GM13976 (cell line): Measurements from ENCODE around the gene NHERF2.

ENCODE experiments used
- DNase-seq: peaks from one replicate; pipeline ENCODE4 v3.0.0; 2012; ENCODE audit warnings: low spot score
- CTCF ChIP-seq: IDR thresholded peaks from 2 replicates; pipeline ENCODE4 v1.5.1; 2012; ENCODE audit warnings: borderline replicate concordance, mild to moderate bottlenecking; ENCODE audit not compliant: insufficient read depth; ENCODE audit errors: extremely low read depth, missing control alignments, control extremely low read depth
- in situ Hi-C: fragments of 300-500 bp; cut with MboI; formaldehyde crosslinking; loops from one replicate; pipeline ENCODE4 v1.12.0; 2022; ENCODE audit warnings: low sequenced_read_pairs, mixed read lengths, inconsistent platforms; ENCODE audit not compliant: unreplicated experiment

Gene NHERF2

DNA sequence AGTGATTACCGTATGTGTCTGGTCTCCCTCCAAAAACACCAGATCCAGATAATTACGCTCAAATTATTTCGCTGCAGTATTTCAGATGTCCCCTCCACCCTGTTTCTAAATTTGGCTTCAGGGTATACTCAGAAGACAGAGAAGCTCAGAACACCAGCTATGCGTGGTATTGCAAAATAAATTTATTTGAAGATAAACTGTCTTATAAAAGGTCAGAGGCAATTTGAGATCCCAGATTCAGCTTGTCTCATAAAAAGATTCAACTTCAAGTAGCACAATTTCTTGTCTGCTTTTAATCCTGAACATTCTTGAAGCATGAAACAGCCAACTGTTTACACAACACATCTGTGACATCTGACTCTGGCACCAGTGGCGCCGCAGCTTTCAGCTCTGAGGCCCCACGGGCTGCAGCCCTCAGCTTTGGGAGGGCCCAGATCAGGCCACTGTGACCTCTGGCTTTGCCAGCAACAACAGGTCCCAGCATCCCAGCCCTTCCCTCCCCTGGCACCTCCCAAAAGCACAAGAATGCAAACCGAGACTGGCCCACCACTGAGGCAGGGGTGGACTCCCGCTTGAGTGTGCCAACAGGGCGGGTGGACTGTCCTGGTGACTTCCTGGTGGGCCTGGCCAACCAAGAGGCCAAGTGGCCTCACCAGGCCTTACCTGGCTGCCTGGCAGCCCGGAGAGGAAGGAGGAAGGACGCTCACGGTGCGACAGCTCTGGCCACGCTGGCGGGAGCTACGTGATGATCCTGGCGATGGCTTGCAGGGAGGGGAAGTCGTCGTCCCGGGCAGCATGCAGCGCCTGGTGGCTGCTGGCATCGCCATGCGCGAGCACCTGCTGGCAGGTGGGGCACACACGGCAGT lies 29.0 kb upstream of the NHERF2 start:
- no peak for TF ChIP-seq CTCF
- DNase-seq, result no peak
- in situ Hi-C loops, result no loop called here

DNA sequence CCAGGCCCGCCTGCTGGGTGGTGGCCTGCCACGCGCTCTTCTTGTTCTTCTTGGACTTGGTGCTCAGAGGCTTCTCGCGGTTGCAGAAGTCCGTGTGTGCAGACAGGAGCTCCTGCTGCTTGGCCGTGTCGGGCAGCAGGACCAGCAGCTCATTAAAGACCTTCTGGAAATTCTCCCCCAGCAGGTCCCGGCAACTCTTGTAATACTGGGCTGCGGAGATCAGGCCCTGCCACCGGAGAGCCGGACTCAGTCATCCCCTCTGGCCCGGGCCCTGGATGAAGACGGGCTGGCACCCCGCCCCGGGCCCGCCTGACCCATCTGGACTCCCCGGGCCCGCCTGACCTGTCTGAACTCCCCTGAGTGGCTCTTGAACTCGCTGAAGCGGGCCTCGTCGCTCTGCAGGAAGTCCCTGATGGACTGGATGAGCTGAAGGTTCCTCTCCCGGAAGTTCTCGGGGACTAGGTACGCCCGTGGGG lies 28.3 kb upstream of the NHERF2 start:
- no peak for DNase-seq
- no peak for TF ChIP-seq CTCF
- in situ Hi-C loops, result no loop called here

- in situ Hi-C loops, result no loop called here
- no peak for TF ChIP-seq CTCF
- no peak for DNase-seq
These were observed 27.6 kb upstream of the NHERF2 start for GRCh38 chr16:1998852-1999801.

- no peak for DNase-seq
- in situ Hi-C loops, result loop anchor here (25.0 kb wide), 1 partner anchor 487 kb away; the partner anchor contains the start of gene TBC1D24
- no peak for TF ChIP-seq CTCF
These were observed 26.7 kb upstream of the NHERF2 start for GRCh38 chr16:1999866-2000514.

DNA sequence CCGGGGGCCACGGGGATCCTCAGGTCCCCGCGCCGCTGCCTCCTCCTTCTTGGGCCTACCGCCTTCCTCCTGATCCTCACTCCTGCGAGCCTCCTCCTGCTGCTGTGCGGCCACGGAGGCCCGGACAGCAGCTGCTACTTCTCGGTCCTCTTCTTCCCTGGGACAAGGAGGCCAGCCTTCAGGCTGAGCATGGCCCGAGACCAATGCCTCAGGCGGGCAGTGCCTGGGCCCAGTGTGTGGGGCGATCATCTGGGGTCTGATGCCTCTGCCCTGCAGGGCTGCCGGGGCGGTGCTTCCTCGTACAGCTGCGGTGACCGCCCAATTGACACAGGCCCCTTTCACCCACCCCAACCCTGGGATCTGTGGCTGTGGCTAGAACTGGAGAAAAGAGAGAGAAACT lies 25.7 kb upstream of the NHERF2 start:
- no peak for TF ChIP-seq CTCF

DNA sequence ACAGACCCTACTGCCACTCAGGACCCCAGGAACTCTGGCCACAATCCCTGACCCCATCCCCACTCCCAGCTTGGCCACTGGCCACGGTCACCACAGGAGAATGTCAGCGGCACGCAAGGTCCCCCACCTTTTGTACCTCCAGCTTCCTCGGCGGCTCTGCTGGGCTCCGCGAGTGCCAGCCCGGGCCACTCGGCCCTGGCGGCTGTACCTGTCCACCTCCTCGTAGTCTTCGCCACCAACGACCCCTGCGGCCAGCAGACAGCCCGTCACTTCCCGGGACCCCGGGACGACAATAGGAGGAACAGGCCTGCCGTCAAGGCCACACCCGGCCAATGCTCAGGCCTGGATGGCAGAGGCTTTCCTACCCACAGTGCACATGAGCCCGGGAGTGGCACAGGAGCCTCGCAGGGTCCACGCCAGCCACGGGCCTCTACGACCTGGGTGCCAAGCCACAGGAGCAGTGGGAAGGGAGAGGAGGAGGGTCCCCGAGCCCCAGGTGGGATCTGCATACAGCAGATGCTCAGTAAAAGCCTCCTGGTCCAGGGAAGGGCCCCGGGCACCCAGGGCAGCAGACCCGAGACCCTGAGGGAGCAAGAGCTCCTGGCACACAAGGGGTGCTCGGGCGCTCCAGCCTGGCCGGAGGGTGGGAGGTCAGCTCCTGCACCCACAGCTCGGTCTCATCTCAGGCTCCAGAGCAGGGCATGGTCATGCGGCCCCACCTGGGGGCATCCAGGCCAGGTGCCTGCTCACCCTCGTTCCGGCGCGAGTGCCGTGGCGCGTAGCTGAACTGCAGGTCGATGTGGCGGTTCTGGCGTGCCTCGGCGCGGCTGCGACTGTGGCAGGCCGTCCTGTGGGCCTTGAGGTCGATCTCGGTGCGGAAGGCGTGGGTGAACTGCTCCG lies 25.0 kb upstream of the NHERF2 start:
- in situ Hi-C loops, result loop anchor here (25.0 kb wide), 1 partner anchor 486 kb away; the partner anchor contains the start of gene TBC1D24
- TF ChIP-seq CTCF, result no peak
- no peak for DNase-seq

More for the DNA sequence above, 25.7 kb upstream of the NHERF2 start:
- in situ Hi-C loops, result loop anchor here (25.0 kb wide), 1 partner anchor 486 kb away; the partner anchor contains the start of gene TBC1D24
- DNase-seq, result no peak
